Measurements from ENCODE around the gene SLC30A1.

The SLC30A1 gene

DNA sequence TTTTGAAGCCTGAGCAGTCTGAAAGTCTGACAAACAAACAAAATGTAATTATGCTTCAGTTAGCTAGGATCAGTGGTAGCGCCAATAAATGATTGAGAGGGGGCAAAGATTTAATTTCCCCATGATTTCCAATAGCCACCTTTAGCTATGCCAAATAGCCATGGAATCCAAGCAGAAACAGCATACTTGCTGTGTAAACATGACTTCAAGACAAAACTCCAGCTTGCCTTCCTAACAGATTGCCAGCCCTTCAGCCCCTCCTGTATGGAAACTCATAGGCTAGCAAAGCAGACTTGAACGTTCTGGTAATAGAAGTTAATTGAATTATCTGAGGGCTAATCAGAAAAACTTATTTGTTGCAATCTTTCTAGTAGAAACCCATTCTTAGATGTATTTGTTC, 25.6 kb upstream of the SLC30A1 start:
- no peak for ATAC-seq (replicated peaks; ENCODE audit: extremely low read depth, poor library complexity, severe bottlenecking)
- peaks cover 39% of the 10 kb centered on the region for H3K27me3 Mint-ChIP-seq
- H3K27ac Mint-ChIP-seq (ENCODE audit: low read depth), result no peak overlapping the region

GRCh38 chr1:211603713-211604112, 24.8 kb upstream of the SLC30A1 start:
- no peak overlapping the region for H3K27ac Mint-ChIP-seq (ENCODE audit: low read depth)
- H3K9me3 Mint-ChIP-seq, result no peaks in the 10 kb centered on the region
- ATAC-seq (replicated peaks; ENCODE audit: extremely low read depth, poor library complexity, severe bottlenecking), result no peak
- H3K27me3 Mint-ChIP-seq, result peaks cover 39% of the 10 kb centered on the region
- H3K4me1 Mint-ChIP-seq, result peaks cover 16% of the 10 kb centered on the region
- no peak for DNase-seq (ENCODE audit: low spot score in 2 of 2)
- H3K36me3 Mint-ChIP-seq (ENCODE audit: insufficient read depth), result no peaks in the 10 kb centered on the region
- H3K4me3 Mint-ChIP-seq, result no peak overlapping the region

More for the DNA sequence above, 25.6 kb upstream of the SLC30A1 start:
- no peak overlapping the region for H3K4me3 Mint-ChIP-seq
- DNase-seq (ENCODE audit: low spot score in 2 of 2), result no peak
- no peaks in the 10 kb centered on the region for H3K9me3 Mint-ChIP-seq
- peaks cover 16% of the 10 kb centered on the region for H3K4me1 Mint-ChIP-seq
- no peaks in the 10 kb centered on the region for H3K36me3 Mint-ChIP-seq (ENCODE audit: insufficient read depth)

- Mint-ChIP-seq H3K4me1 (peaks cover 16% of the 10 kb centered on the region), H3K27me3 (peaks cover 39% of the 10 kb centered on the region), H3K4me3 (no peak overlapping the region), H3K27ac (ENCODE audit: low read depth) (no peak overlapping the region), H3K36me3 (ENCODE audit: insufficient read depth) (no peaks in the 10 kb centered on the region), H3K9me3 (no peaks in the 10 kb centered on the region)
- ATAC-seq (replicated peaks; ENCODE audit: extremely low read depth, poor library complexity, severe bottlenecking) (no peak), DNase-seq (ENCODE audit: low spot score in 2 of 2) (no peak)
Measured at GRCh38 chr1:211603191-211603701, 24.3 kb upstream of the SLC30A1 start.

GRCh38 chr1:211601982-211602670, 23.2 kb upstream of the SLC30A1 start:
- Mint-ChIP-seq H3K27ac (ENCODE audit: low read depth) (no peak overlapping the region), H3K4me3 (no peak overlapping the region), H3K36me3 (ENCODE audit: insufficient read depth) (no peaks in the 10 kb centered on the region), H3K9me3 (no peaks in the 10 kb centered on the region), H3K27me3 (peaks cover 37% of the 10 kb centered on the region), H3K4me1 (peaks cover 15% of the 10 kb centered on the region)
- no peak for ATAC-seq (replicated peaks; ENCODE audit: extremely low read depth, poor library complexity, severe bottlenecking)
- no peak for DNase-seq (ENCODE audit: low spot score in 2 of 2)

GRCh38 chr1:211601159-211601558, 22.2 kb upstream of the SLC30A1 start:
- no peak overlapping the region for H3K27ac Mint-ChIP-seq (ENCODE audit: low read depth)
- peaks cover 27% of the 10 kb centered on the region for H3K27me3 Mint-ChIP-seq
- no peaks in the 10 kb centered on the region for H3K9me3 Mint-ChIP-seq
- peaks cover 9% of the 10 kb centered on the region for H3K4me1 Mint-ChIP-seq
- no peak for DNase-seq (ENCODE audit: low spot score in 2 of 2)
- H3K36me3 Mint-ChIP-seq (ENCODE audit: insufficient read depth), result no peaks in the 10 kb centered on the region
- no peak overlapping the region for H3K4me3 Mint-ChIP-seq
- no peak for ATAC-seq (replicated peaks; ENCODE audit: extremely low read depth, poor library complexity, severe bottlenecking)

DNA sequence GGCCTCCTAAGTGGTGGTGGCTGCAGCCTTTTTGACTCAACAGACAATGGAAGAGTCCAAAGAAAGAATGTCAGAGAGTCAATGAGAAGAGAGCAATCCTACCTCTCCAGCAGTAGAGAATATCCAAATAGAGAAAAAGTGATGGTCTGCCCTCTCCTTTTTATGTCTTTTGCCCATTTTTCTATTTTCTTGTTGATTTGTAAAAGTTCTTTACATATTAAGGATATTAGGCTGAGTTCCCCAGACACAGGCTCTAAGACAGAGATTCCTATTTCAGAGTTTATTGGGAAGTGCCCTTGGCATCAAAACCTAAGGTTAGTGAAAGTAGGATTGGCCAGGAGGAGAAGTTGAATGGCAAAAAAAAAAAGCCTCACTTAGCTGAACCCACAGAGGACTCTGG, 20.3 kb upstream of the SLC30A1 start:
- H3K4me3 Mint-ChIP-seq, result no peak overlapping the region
- H3K4me1 Mint-ChIP-seq, result peaks cover 9% of the 10 kb centered on the region
- DNase-seq (ENCODE audit: low spot score in 2 of 2) (no peak), ATAC-seq (replicated peaks; ENCODE audit: extremely low read depth, poor library complexity, severe bottlenecking) (no peak)
- no peaks in the 10 kb centered on the region for H3K36me3 Mint-ChIP-seq (ENCODE audit: insufficient read depth)
- no peaks in the 10 kb centered on the region for H3K9me3 Mint-ChIP-seq
- H3K27ac Mint-ChIP-seq (ENCODE audit: low read depth), result no peak overlapping the region
- H3K27me3 Mint-ChIP-seq, result peaks cover 26% of the 10 kb centered on the region

DNA sequence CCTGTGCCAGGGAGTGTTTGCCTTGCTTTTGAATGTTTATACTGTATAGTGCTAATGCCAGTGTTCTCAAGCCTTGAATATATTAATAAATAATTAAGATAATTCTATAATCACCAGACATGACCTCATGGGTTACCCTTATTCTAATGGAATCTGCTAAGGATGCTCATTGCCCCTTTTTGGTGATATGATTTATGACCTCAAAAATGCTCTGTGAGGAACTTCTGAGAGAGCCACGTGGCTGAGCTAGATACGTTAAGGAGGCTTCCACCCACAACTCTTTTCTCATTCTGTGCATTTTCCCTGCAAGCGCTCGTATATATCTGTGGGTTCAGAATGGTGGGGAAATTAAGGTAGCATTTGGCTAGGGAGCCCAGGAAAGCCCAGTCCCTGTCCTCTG, 19.6 kb upstream of the SLC30A1 start:
- peaks cover 9% of the 10 kb centered on the region for H3K4me1 Mint-ChIP-seq
- no peaks in the 10 kb centered on the region for H3K36me3 Mint-ChIP-seq (ENCODE audit: insufficient read depth)
- H3K9me3 Mint-ChIP-seq, result no peaks in the 10 kb centered on the region
- DNase-seq (ENCODE audit: low spot score in 2 of 2) (no peak), ATAC-seq (replicated peaks; ENCODE audit: extremely low read depth, poor library complexity, severe bottlenecking) (no peak)
- H3K27me3 Mint-ChIP-seq, result peaks cover 23% of the 10 kb centered on the region
- H3K4me3 Mint-ChIP-seq, result no peak overlapping the region
- H3K27ac Mint-ChIP-seq (ENCODE audit: low read depth), result no peak overlapping the region

DNA sequence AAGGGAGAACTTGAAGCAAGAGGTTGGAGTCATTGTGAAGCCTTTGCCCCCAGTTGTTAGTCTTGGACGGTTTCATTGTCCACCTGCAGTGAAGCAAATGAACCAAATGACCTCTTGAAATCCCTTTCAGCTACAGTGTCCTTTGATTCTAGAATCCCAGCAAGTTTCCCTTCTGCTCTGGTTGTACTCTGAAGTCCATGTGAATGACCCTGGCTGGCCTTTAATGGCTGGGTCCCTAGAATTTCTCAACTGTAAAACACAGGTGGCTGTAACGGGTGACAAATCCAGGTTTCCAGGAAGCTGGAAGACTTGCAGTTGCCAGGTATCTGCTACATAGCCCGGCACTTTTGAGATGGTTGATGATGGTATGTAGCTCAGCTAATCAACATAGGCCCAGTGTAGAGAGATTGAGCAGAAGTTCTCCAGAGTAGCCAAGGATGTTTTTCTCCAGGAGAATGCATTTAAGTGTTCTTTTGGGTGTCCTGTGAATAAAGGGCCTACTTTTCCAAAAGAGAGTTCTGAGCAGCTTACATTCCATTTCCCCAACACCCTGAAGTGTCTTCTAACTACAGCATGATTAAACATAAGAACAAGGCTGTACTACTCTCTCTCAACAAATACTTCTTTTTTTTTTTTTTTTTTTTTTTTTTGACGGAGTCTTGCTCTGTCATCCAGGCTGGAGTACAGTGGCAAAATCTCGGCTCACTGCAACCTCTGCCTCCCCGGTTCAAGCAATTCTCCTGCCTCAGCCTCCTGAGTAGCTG, 17.6 kb upstream of the SLC30A1 start:
- Mint-ChIP-seq H3K4me3 (no peak overlapping the region), H3K27ac (ENCODE audit: low read depth) (no peak overlapping the region), H3K9me3 (no peaks in the 10 kb centered on the region), H3K4me1 (peaks cover 9% of the 10 kb centered on the region), H3K36me3 (ENCODE audit: insufficient read depth) (no peaks in the 10 kb centered on the region), H3K27me3 (peaks cover 19% of the 10 kb centered on the region)
- ATAC-seq (replicated peaks; ENCODE audit: extremely low read depth, poor library complexity, severe bottlenecking) (no peak), DNase-seq (ENCODE audit: low spot score in 2 of 2) (no peak)

DNA sequence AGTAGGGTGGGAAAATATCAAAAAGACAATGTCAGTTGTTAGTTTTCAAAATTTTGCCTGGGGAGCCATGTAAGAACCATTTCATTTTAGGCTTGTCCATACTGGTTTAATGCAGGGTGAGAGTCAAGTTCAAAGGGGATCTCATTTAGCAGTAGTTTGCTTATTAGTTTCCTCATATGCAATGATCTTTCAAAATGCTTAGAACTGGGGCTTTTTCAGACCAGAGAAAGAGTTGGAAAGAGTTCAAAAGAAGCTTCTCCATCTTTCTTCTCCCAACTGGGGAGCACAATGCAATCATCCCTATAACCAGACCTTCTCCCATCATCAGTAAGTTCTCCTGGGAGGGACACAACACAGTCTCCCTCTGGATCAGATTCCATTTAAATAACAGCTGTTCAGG, 16.5 kb upstream of the SLC30A1 start:
- H3K36me3 Mint-ChIP-seq (ENCODE audit: insufficient read depth), result no peaks in the 10 kb centered on the region
- no peaks in the 10 kb centered on the region for H3K9me3 Mint-ChIP-seq
- peaks cover 10% of the 10 kb centered on the region for H3K27me3 Mint-ChIP-seq
- H3K27ac Mint-ChIP-seq (ENCODE audit: low read depth), result no peak overlapping the region
- DNase-seq (ENCODE audit: low spot score in 2 of 2), result no peak
- H3K4me1 Mint-ChIP-seq, result peaks cover 9% of the 10 kb centered on the region
- ATAC-seq (replicated peaks; ENCODE audit: extremely low read depth, poor library complexity, severe bottlenecking), result no peak
- no peak overlapping the region for H3K4me3 Mint-ChIP-seq

- Mint-ChIP-seq H3K27me3 (peaks cover 10% of the 10 kb centered on the region), H3K36me3 (ENCODE audit: insufficient read depth) (no peaks in the 10 kb centered on the region), H3K4me1 (peaks cover under 1% of the 10 kb centered on the region), H3K9me3 (no peaks in the 10 kb centered on the region), H3K4me3 (no peak overlapping the region), H3K27ac (ENCODE audit: low read depth) (no peak overlapping the region)
- DNase-seq (ENCODE audit: low spot score in 2 of 2), result no peak
- no peak for ATAC-seq (replicated peaks; ENCODE audit: extremely low read depth, poor library complexity, severe bottlenecking)
Measured at GRCh38 chr1:211591980-211592493, 13.1 kb upstream of the SLC30A1 start.

DNA sequence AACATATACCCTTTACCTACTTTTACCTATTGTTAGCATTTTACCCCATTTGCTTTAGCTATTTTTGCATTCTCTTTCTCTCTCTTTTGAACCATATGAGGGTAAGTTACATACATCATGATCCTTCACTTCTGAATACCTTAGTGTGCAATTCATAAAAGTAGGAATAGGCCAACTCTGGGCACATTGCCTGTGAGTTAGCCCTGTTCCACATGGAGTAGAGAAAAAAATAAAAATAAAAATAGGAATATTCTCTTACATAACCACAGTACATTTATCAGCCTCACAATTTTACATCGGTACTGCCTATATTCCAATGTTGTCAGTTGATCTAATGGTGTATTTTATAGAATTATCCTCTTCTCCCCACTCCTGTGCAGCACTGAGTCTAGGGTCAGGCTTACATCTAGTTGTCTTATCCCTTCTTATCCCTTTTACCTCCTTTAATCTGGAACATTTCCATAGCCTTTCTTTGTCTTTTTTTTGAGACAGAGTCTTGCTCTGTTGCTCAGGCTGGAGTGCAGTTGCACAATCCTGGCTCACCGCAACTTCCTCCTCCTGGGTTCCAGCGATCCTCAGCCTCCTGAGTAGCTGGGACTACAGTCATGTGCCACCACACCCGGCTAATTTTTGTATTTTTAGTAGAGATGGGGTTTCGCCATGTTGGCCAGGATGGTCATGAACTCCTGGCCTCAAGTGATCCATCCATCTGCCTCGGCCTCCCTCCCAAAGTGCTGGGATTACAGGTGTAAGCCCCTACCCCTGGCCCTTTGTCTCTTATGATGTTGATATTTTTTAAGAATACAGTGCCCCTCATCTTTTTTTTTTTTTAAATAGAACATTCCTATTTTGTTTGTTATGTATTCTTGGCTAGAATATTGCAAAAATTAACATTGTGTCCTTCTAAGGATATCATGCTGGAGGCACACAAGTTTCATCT, 11.1 kb upstream of the SLC30A1 start:
- H3K36me3 Mint-ChIP-seq (ENCODE audit: insufficient read depth), result no peaks in the 10 kb centered on the region
- peaks cover 10% of the 10 kb centered on the region for H3K27me3 Mint-ChIP-seq
- DNase-seq (ENCODE audit: low spot score in 2 of 2) (no peak), ATAC-seq (replicated peaks; ENCODE audit: extremely low read depth, poor library complexity, severe bottlenecking) (no peak)
- H3K9me3 Mint-ChIP-seq, result no peaks in the 10 kb centered on the region
- no peak overlapping the region for H3K27ac Mint-ChIP-seq (ENCODE audit: low read depth)
- H3K4me3 Mint-ChIP-seq, result no peak overlapping the region
- H3K4me1 Mint-ChIP-seq, result no peaks in the 10 kb centered on the region

DNA sequence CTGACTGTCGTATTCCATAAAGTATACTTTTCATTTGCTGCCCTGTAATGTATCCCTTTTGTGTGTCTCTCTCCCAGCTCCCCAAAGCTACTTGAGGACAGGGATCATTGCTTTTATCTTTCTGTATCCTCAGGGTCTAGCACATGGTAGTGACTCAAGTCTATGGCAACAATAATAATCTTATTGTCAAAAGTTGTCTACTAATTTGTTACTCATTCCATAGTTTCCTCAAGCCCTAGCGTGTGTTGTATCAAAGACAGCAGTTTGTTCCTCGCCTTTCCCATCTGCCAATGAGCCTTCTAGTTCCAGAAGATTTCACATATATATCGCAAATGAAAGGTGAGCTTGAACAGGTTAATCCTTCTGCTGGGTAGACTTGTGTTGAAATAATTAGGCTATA, 9.8 kb upstream of the SLC30A1 start:
- Mint-ChIP-seq H3K27ac (ENCODE audit: low read depth) (no peak overlapping the region), H3K4me1 (no peaks in the 10 kb centered on the region), H3K4me3 (no peak overlapping the region), H3K36me3 (ENCODE audit: insufficient read depth) (no peaks in the 10 kb centered on the region), H3K9me3 (no peaks in the 10 kb centered on the region), H3K27me3 (peaks cover 10% of the 10 kb centered on the region)
- ATAC-seq (replicated peaks; ENCODE audit: extremely low read depth, poor library complexity, severe bottlenecking) (no peak), DNase-seq (ENCODE audit: low spot score in 2 of 2) (no peak)
